Gastroesophageal sphincter (tissue), 4 donors: Measurements from ENCODE around the gene ITPA. TPM values are rescaled to one million over a fixed set of nuclear protein-coding genes. Genes with fewer than 3 reads are reported as not detected.

Experiments used
- ATAC-seq: fragments of 150-250 bp; one replicate; pipeline ENCODE4 v1.9.1; 2016; ENCODE audit warnings: mild to moderate bottlenecking, moderate library complexity
- H3K27ac ChIP-seq, 4 donors: fragments of 200-600 bp; sonication (generic) in 3 of 4; 1 replicate in 3 of 4; 2 replicates in 1 of 4; pipeline ENCODE4 v1.5.1; 2016 to 2019
- H3K27me3 ChIP-seq: fragments of 200-600 bp; sonication (generic); one replicate; pipeline ENCODE4 v1.5.1; 2019
- H3K36me3 ChIP-seq, 2 donors: fragments of 200-600 bp; sonication (generic); one replicate each; pipeline ENCODE4 v1.5.1; 2019; ENCODE audit warnings: control low read depth in 1 of 2
- H3K4me1 ChIP-seq, 3 donors: fragments of 200-600 bp; sonication (generic); 1 replicate in 2 of 3; 2 replicates in 1 of 3; pipeline ENCODE4 v1.5.1; 2016 to 2019; ENCODE audit warnings: control low read depth in 2 of 3
- H3K4me3 ChIP-seq, 2 donors: fragments of 200-600 bp; sonication (generic); one replicate each; pipeline ENCODE4 v1.5.1; 2019; ENCODE audit warnings: mild to moderate bottlenecking in 1 of 2, moderate library complexity in 1 of 2
- H3K9me3 ChIP-seq, 3 donors: fragments of 200-600 bp; sonication (generic); one replicate each; pipeline ENCODE4 v1.5.1; 2017 to 2019; ENCODE audit warnings: control low read depth in 2 of 3
- EP300 ChIP-seq: sonication (generic); formaldehyde crosslinking; IDR thresholded peaks from one replicate; pipeline ENCODE4 v1.6.1; 2017; ENCODE audit warnings: antibody characterized with exemption, mild to moderate bottlenecking
- POLR2A ChIP-seq, 2 donors: fragments of 450-650 bp; IDR thresholded peaks; one replicate each; pipeline ENCODE4 v1.6.1; 2017; ENCODE audit warnings: antibody characterized with exemption in 2 of 2, mild to moderate bottlenecking in 2 of 2, moderate library complexity in 1 of 2
- POLR2AphosphoS5 ChIP-seq: sonication (generic); formaldehyde crosslinking; IDR thresholded peaks from one replicate; pipeline ENCODE4 v1.6.1; 2017; ENCODE audit warnings: antibody characterized with exemption
- WGBS, 2 donors: methylation state at CpG; one replicate each; pipeline ENCODE4 v1.1.5; 2018; ENCODE audit warnings: low coverage in 1 of 2; 5-methylcytosine and 5-hydroxymethylcytosine counted together
- total RNA-seq, 4 donors: library from RNA; depleted of rRNA; stranded (reverse); fragments of >200 nt; gene quantifications; one replicate each; pipeline ENCODE4 v1.1.0, GENCODE V29; 2016
- TF ChIP-seq, protein P1 (sequence below), 4 experiments: fragments of 200-600 bp in 2 of 4; fragments of 450-650 bp in 2 of 4; sonication (generic) in 1 of 4; IDR thresholded peaks; one replicate each; pipeline ENCODE4 v1.5.1; 2017 to 2019; ENCODE audit warnings: antibody characterized with exemption in 4 of 4, mild to moderate bottlenecking in 2 of 4, moderate library complexity in 2 of 4

Gene ITPA
- total RNA-seq, 4 donors from 2014 or later = 23.5 to 26.8 (median 25.2) TPM

DNA sequence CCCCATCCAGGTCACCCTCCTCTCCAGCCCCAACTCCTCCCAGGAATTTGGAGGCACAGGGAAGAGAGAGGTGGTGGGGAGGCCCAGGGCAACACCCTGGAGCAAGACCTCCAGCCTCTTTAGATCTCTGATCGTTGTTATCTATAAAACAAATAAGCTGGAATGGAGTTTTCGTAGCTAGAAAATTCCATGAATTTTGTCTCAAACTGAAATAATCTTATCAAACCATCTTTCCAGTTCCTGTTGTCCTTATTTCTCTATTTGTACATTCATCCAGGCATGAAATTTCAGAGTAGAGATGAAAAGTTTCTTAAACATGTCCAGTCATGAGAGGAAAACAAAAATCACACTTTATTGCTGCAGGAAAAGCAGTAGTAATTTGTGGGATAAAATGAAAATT, 35.9 kb downstream of the ITPA start:
- H3K4me1 ChIP-seq = peaks cover 0 to 15% (median 9%) of the 10 kb centered on the region in 3 donors
- ATAC-seq = no peak
- 60 to 90% methylated on average over 2 of the region's 2 CpGs for WGBS, 2 donors
- no peaks in the 10 kb centered on the region for H3K9me3 ChIP-seq
- H3K4me3 ChIP-seq = no peak overlapping the region
- H3K27me3 ChIP-seq = peaks cover 52% of the 10 kb centered on the region
- TF ChIP-seq EP300 = no peak
- TF ChIP-seq, protein P1, sequence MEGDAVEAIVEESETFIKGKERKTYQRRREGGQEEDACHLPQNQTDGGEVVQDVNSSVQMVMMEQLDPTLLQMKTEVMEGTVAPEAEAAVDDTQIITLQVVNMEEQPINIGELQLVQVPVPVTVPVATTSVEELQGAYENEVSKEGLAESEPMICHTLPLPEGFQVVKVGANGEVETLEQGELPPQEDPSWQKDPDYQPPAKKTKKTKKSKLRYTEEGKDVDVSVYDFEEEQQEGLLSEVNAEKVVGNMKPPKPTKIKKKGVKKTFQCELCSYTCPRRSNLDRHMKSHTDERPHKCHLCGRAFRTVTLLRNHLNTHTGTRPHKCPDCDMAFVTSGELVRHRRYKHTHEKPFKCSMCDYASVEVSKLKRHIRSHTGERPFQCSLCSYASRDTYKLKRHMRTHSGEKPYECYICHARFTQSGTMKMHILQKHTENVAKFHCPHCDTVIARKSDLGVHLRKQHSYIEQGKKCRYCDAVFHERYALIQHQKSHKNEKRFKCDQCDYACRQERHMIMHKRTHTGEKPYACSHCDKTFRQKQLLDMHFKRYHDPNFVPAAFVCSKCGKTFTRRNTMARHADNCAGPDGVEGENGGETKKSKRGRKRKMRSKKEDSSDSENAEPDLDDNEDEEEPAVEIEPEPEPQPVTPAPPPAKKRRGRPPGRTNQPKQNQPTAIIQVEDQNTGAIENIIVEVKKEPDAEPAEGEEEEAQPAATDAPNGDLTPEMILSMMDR (IDR thresholded peaks at IDR 0.05) = no peak
- H3K27ac ChIP-seq = no peak overlapping the region
- peaks cover 0 to 3% of the 10 kb centered on the region in 2 donors for H3K36me3 ChIP-seq

GRCh38 chr20:3245711-3246110, 36.4 kb downstream of the ITPA start:
- no peak overlapping the region for H3K27ac ChIP-seq
- no peak overlapping the region for H3K4me3 ChIP-seq
- peaks cover 47% of the 10 kb centered on the region for H3K27me3 ChIP-seq
- no peak for TF ChIP-seq EP300
- TF ChIP-seq POLR2AphosphoS5 = no peak
- TF ChIP-seq POLR2A (IDR thresholded peaks at IDR 0.05) = no peak
- TF ChIP-seq, protein P1 (IDR thresholded peaks at IDR 0.05) = no peak
- no peaks in the 10 kb centered on the region for H3K9me3 ChIP-seq
- ATAC-seq = no peak
- WGBS, 2 donors = 36 to 39% methylated on average over 3 of the region's 4 CpGs
- H3K36me3 ChIP-seq = peaks cover 0 to 8% of the 10 kb centered on the region in 2 donors
- peaks cover 0 to 12% (median 9%) of the 10 kb centered on the region in 3 donors for H3K4me1 ChIP-seq

DNA sequence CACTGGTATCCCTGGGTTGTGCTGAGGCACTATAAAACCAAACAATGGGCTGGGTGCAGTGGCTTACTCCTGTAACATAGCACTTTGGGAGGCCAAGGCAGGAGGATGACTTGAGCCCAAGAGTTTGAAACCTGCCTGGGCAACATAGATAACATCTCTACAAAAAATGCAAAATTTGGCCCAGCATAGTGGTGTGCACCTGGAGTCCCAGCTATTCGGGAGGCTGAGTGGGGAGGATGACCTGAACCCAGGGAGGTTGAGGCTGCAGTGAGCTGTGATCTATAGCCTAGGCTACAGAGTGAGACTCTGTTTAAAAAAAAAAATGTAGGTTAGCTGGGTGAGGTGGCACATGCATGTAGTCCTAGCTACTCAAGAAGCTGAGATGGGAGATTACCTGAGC, 37.4 kb downstream of the ITPA start:
- Histone ChIP-seq H3K27ac (no peak overlapping the region), H3K4me1 (peaks cover 0 to 16% (median 9%) of the 10 kb centered on the region in 3 donors), H3K27me3 (peaks cover 37% of the 10 kb centered on the region), H3K9me3 (no peaks in the 10 kb centered on the region), H3K4me3 (no peak overlapping the region), H3K36me3 (peaks cover 0 to 18% of the 10 kb centered on the region in 2 donors)
- no peak for ATAC-seq
- WGBS, 2 donors = 100% methylated on average over 1 of the region's 1 CpG
- TF ChIP-seq, protein P1 (IDR thresholded peaks at IDR 0.05) = no peak
- TF ChIP-seq EP300 (no peak), POLR2AphosphoS5 (no peak), POLR2A (IDR thresholded peaks at IDR 0.05) (no peak)

GRCh38 chr20:3247638-3248037, 38.3 kb downstream of the ITPA start:
- Histone ChIP-seq H3K9me3 (no peaks in the 10 kb centered on the region), H3K4me3 (no peak overlapping the region), H3K4me1 (peaks cover 0 to 21% (median 9%) of the 10 kb centered on the region in 3 donors), H3K27ac (no peak overlapping the region), H3K27me3 (peaks cover 32% of the 10 kb centered on the region), H3K36me3 (peaks cover 0 to 28% of the 10 kb centered on the region in 2 donors)
- TF ChIP-seq POLR2A (IDR thresholded peaks at IDR 0.05) = no peak
- TF ChIP-seq EP300 = no peak
- TF ChIP-seq POLR2AphosphoS5 = no peak
- TF ChIP-seq, protein P1 (IDR thresholded peaks at IDR 0.05) = no peak
- whole genome bisulfite sequencing, 2 donors = 34 to 60% methylated on average over 1 to 2 of the region's 4 CpGs
- no peak for ATAC-seq

- Histone ChIP-seq H3K27ac (no peak overlapping the region), H3K4me3 (peak overlapping the region in 1 of 2 donors; percentile 16), H3K36me3 (peaks cover 0 to 35% of the 10 kb centered on the region in 2 donors), H3K9me3 (no peaks in the 10 kb centered on the region), H3K4me1 (peaks cover 0 to 21% (median 9%) of the 10 kb centered on the region in 3 donors), H3K27me3 (peaks cover 25% of the 10 kb centered on the region)
- ATAC-seq = peak; percentile 48
- TF ChIP-seq POLR2A (IDR thresholded peaks at IDR 0.05) (peak in 1 of 2 donors; percentile 16), EP300 (no peak)
- TF ChIP-seq, protein P1 (IDR thresholded peaks at IDR 0.05) = no peak
- 11 to 21% methylated on average over 3 to 10 of the region's 53 CpGs for WGBS, 2 donors
These were observed 39.1 kb downstream of the ITPA start for GRCh38 chr20:3248167-3248992.
